OCI-LY1 (cell line): ENCODE results near the gene DNAH17.

Source experiments
- H2AFZ ChIP-seq: fragments of 200-600 bp; sonication (generic), shearing (Covaris generic); 2 replicates; pipeline ENCODE4 v1.6.0; 2014; ENCODE audit warnings: antibody characterized with exemption, mild to moderate bottlenecking, low read length
- H3F3A ChIP-seq: fragments of 200-600 bp; sonication (generic), shearing (Covaris generic); 2 replicates; pipeline ENCODE4 v1.6.0; 2014; ENCODE audit warnings: mild to moderate bottlenecking, antibody characterized with exemption, low read length, moderate library complexity; ENCODE audit not compliant: insufficient read depth
- H3K27ac ChIP-seq: fragments of 200-600 bp; sonication (generic); 2 replicates; pipeline ENCODE4 v1.5.1; 2014; ENCODE audit warnings: low read length, mixed run types, mild to moderate bottlenecking, low read depth; ENCODE audit not compliant: poor library complexity, severe bottlenecking
- H3K27me3 ChIP-seq: fragments of 200-600 bp; sonication (generic); 2 replicates; pipeline ENCODE4 v1.6.0; 2014; ENCODE audit warnings: antibody characterized with exemption, mild to moderate bottlenecking, low read length, moderate library complexity; ENCODE audit not compliant: insufficient read depth
- H3K36me3 ChIP-seq: fragments of 200-600 bp; sonication (generic); 2 replicates; pipeline ENCODE4 v1.6.1; 2014; ENCODE audit warnings: mild to moderate bottlenecking, antibody characterized with exemption, low read length, moderate library complexity, mixed read lengths; ENCODE audit not compliant: insufficient read depth
- H3K4me1 ChIP-seq: fragments of 200-600 bp; sonication (generic); 2 replicates; pipeline ENCODE4 v1.5.1; 2014; ENCODE audit warnings: mild to moderate bottlenecking, low read length, moderate library complexity; ENCODE audit not compliant: insufficient read depth, severe bottlenecking
- H3K4me2 ChIP-seq: fragments of 200-600 bp; sonication (generic), shearing (Covaris generic); 2 replicates; pipeline ENCODE4 v1.6.1; 2014; ENCODE audit warnings: low read length
- H3K4me3 ChIP-seq: fragments of 200-600 bp; sonication (generic); 2 replicates; pipeline ENCODE4 v1.5.1; 2014; ENCODE audit warnings: low read length, low read depth, mild to moderate bottlenecking, mixed read lengths; ENCODE audit not compliant: poor library complexity, severe bottlenecking
- H3K79me2 ChIP-seq: fragments of 200-600 bp; shearing (Covaris generic); 2 replicates; pipeline ENCODE4 v1.6.1; 2016; ENCODE audit warnings: mixed run types, low read length, mixed read lengths; ENCODE audit not compliant: insufficient read depth
- H3K9ac ChIP-seq: fragments of 200-600 bp; sonication (generic), shearing (Covaris generic); 2 replicates; pipeline ENCODE4 v1.6.1; 2014; ENCODE audit warnings: mild to moderate bottlenecking, low read length, mixed read lengths
- H3K9me2 ChIP-seq: fragments of 200-600 bp; sonication (generic), shearing (Covaris generic); 2 replicates; pipeline ENCODE4 v1.6.1; 2014; ENCODE audit warnings: low read depth, mild to moderate bottlenecking, low read length, mixed read lengths
- H3K9me3 ChIP-seq: fragments of 200-600 bp; shearing (Covaris generic); 2 replicates; pipeline ENCODE4 v1.6.1; 2014; ENCODE audit warnings: low read length, mixed read lengths
- H4K20me1 ChIP-seq: fragments of 200-600 bp; sonication (generic), shearing (Covaris generic); 2 replicates; pipeline ENCODE4 v1.6.0; 2016; ENCODE audit warnings: mild to moderate bottlenecking, low read length; ENCODE audit not compliant: insufficient read depth
- EZH2 ChIP-seq: fragments of 200-600 bp; sonication (generic), shearing (Covaris generic); IDR thresholded peaks from 2 replicates; pipeline ENCODE4 v1.8.0; 2017; ENCODE audit warnings: borderline replicate concordance, mixed run types, mild to moderate bottlenecking, antibody characterized with exemption, low read length, moderate library complexity, mixed read lengths
- TF ChIP-seq, protein P1 (sequence below): fragments of 200-600 bp; sonication (generic), shearing (Covaris generic); IDR thresholded peaks from 2 replicates; pipeline ENCODE4 v1.5.1; 2017; ENCODE audit warnings: mild to moderate bottlenecking, antibody characterized with exemption, low read length, moderate library complexity, mixed read lengths

The DNAH17 gene

DNA sequence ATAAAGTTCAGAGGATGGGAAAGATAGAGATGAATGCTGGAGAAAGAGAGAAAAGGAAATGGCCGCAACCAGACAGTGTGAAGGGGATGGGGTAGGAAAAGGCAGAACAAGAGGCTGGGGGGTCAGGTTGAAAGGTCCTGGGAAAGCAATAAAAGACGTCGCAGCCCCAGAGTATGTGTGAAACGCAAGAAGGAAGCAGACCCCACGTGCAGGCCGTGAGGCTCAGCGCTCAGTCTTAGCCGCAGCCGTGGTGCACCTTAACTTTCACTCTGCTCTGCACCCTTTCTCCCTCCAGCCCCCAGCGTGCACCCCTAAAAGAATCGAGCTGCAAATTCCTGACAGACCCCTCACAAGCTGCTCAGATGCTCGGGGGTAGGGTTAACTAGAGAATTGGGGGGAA, 1.9 kb downstream of the DNAH17 start:
- Histone ChIP-seq H3K9me3 (no peaks in the 10 kb centered on the region), H3K4me1 (no peaks in the 10 kb centered on the region), H2AFZ (no peak overlapping the region), H3K9ac (no peak overlapping the region), H3K27ac (no peak overlapping the region), H3F3A (no peaks in the 10 kb centered on the region), H3K4me3 (no peak overlapping the region), H3K9me2 (no peaks in the 10 kb centered on the region), H3K36me3 (no peaks in the 10 kb centered on the region), H3K27me3 (peaks cover under 1% of the 10 kb centered on the region; the same call in 1 of the 2 replicates), H4K20me1 (no peaks in the 10 kb centered on the region), H3K4me2 (no peak overlapping the region), H3K79me2 (no peaks in the 10 kb centered on the region)
- TF ChIP-seq, protein P1, sequence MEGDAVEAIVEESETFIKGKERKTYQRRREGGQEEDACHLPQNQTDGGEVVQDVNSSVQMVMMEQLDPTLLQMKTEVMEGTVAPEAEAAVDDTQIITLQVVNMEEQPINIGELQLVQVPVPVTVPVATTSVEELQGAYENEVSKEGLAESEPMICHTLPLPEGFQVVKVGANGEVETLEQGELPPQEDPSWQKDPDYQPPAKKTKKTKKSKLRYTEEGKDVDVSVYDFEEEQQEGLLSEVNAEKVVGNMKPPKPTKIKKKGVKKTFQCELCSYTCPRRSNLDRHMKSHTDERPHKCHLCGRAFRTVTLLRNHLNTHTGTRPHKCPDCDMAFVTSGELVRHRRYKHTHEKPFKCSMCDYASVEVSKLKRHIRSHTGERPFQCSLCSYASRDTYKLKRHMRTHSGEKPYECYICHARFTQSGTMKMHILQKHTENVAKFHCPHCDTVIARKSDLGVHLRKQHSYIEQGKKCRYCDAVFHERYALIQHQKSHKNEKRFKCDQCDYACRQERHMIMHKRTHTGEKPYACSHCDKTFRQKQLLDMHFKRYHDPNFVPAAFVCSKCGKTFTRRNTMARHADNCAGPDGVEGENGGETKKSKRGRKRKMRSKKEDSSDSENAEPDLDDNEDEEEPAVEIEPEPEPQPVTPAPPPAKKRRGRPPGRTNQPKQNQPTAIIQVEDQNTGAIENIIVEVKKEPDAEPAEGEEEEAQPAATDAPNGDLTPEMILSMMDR: no peak
- no peak for TF ChIP-seq EZH2

DNA sequence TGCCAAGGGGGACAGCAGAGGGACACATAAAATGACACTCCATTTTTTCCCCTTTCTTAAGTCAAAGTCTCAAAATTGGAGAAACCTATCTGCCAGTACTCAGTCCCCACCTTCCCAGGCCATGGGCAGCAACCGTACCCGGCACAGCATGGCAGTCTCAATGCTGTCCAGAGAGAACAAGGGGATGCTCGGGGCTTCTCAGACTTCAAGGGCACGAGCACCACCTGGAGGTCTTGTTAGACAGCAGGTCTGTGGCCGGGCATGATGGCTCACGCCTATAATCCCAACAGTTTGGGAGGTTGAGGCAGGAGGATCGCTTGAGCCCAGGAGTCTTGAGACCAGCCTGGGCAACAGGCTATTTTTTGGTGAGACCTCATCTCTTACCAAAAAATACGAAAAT, 3.2 kb downstream of the DNAH17 start:
- Histone ChIP-seq H3K9ac (no peak overlapping the region), H3K4me1 (no peaks in the 10 kb centered on the region), H3K4me3 (no peak overlapping the region), H4K20me1 (no peaks in the 10 kb centered on the region), H3K27ac (no peak overlapping the region), H3K79me2 (no peaks in the 10 kb centered on the region), H2AFZ (no peak overlapping the region), H3K27me3 (peaks cover 14% of the 10 kb centered on the region; the same call in 1 of the 2 replicates), H3F3A (no peaks in the 10 kb centered on the region), H3K36me3 (no peaks in the 10 kb centered on the region), H3K4me2 (no peak overlapping the region), H3K9me2 (no peaks in the 10 kb centered on the region), H3K9me3 (no peaks in the 10 kb centered on the region)
- TF ChIP-seq, protein P1: peak; percentile 14; the same call in 1 of the 2 replicates
- no peak for TF ChIP-seq EZH2

DNA sequence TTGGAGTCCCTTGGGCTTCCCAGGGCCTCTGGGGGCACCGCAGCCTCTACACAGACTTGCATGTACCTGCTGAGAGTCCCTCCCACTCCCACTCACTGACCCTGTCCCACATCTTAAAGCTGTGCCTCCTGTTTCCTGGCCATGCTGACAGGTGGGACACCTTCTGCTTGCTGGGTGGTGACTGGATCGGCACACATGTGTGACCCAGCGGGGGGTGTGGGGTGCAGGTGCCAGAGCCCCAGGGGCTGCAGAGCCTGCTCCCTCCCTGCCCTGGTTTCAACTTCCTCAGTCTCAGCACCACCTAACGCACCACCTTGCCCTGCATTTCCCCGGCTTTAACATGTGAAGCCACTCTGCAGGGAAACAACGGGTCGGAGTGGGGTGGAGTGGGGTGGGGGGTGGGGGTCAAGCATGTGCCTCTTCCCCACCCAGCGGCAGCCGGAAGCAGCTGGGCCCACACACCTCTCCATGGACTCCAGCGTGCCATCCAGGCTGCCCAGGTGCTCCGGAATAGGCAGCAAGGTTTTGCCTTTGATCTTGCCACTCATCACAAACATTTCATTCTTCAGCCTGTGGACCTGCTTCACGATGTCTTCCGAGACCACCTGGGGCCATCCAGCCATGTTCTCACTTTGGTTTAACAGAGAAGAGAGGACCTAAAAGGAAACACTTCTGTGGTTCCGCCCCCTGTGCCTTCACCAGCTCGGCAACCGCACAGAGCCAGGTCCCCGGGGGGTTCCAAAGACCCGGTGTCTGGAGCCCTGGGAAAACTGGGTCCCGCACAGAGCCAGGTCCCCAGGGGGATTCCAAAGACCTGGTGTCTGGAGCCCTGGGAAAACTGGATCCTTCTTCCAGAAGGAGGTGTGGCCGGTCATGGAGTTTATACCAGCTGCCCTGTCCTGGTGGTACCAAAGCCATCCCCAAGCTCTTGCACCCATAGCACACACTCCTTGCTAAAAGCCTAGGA, 4.7 kb downstream of the DNAH17 start:
- no peaks in the 10 kb centered on the region for H3K36me3 ChIP-seq
- TF ChIP-seq, protein P1: no peak
- H3K27ac ChIP-seq: no peak overlapping the region
- no peak overlapping the region for H3K9ac ChIP-seq
- H3K79me2 ChIP-seq: no peaks in the 10 kb centered on the region
- H3K4me3 ChIP-seq: no peak overlapping the region
- H3K4me1 ChIP-seq: no peaks in the 10 kb centered on the region
- H3K9me3 ChIP-seq: no peaks in the 10 kb centered on the region
- H2AFZ ChIP-seq: no peak overlapping the region
- H3F3A ChIP-seq: no peaks in the 10 kb centered on the region
- H3K4me2 ChIP-seq: no peak overlapping the region
- H4K20me1 ChIP-seq: no peaks in the 10 kb centered on the region
- no peaks in the 10 kb centered on the region for H3K9me2 ChIP-seq
- H3K27me3 ChIP-seq: peaks cover 17% of the 10 kb centered on the region; the same call in 1 of the 2 replicates
